Measurements from ENCODE around the gene PFKFB2.

DNA sequence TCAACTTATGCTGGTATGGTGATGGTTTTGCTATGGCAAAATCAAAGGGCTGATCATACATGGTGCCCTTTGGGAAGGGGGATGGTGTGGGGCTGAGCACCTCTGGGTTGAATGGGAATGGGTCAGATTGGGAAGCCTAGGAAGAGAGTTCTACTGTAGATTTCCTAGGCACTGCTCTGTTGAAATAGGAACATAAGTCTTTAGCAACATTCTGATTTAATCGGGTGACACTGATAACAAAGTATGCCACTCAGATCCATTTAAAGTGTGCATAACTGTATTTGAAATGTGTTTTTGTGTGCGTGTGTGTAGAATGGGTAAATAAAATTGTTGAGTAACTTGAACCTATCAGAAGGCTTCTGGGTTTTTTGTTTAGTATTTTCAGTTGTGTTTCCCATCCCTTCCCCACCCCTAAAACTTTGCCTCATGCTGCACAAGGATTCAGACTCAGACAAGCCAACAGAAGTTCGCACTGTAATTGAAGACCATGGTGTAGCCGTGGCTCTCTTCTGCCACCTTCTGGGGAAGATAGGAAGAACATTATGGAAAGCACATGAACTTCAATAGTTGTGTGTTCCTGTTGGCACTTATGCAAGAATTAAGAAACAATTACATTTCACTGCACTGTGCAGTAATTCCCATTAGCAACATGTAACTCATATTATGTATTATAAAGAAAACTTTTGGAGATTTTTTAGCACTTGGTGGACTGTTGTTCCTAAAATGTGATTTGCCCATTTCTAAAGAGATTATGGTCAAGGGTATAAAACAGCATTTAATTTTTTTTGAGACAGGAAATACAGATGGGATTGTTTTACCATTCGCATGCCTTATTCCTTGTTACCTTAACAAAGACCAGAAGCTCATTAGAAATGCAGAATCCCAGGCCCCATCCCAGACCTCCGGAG, 24.6 kb downstream of the PFKFB2 start:
- TF ChIP-seq RAD21 (conservative IDR thresholded peaks at IDR 0.05) = peak; percentile 87
- TF ChIP-seq, protein P1, sequence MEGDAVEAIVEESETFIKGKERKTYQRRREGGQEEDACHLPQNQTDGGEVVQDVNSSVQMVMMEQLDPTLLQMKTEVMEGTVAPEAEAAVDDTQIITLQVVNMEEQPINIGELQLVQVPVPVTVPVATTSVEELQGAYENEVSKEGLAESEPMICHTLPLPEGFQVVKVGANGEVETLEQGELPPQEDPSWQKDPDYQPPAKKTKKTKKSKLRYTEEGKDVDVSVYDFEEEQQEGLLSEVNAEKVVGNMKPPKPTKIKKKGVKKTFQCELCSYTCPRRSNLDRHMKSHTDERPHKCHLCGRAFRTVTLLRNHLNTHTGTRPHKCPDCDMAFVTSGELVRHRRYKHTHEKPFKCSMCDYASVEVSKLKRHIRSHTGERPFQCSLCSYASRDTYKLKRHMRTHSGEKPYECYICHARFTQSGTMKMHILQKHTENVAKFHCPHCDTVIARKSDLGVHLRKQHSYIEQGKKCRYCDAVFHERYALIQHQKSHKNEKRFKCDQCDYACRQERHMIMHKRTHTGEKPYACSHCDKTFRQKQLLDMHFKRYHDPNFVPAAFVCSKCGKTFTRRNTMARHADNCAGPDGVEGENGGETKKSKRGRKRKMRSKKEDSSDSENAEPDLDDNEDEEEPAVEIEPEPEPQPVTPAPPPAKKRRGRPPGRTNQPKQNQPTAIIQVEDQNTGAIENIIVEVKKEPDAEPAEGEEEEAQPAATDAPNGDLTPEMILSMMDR (IDR thresholded peaks at IDR 0.05; ENCODE audit: poor library complexity, severe bottlenecking) = peak; percentile 88
- TF ChIP-seq, protein P2, sequence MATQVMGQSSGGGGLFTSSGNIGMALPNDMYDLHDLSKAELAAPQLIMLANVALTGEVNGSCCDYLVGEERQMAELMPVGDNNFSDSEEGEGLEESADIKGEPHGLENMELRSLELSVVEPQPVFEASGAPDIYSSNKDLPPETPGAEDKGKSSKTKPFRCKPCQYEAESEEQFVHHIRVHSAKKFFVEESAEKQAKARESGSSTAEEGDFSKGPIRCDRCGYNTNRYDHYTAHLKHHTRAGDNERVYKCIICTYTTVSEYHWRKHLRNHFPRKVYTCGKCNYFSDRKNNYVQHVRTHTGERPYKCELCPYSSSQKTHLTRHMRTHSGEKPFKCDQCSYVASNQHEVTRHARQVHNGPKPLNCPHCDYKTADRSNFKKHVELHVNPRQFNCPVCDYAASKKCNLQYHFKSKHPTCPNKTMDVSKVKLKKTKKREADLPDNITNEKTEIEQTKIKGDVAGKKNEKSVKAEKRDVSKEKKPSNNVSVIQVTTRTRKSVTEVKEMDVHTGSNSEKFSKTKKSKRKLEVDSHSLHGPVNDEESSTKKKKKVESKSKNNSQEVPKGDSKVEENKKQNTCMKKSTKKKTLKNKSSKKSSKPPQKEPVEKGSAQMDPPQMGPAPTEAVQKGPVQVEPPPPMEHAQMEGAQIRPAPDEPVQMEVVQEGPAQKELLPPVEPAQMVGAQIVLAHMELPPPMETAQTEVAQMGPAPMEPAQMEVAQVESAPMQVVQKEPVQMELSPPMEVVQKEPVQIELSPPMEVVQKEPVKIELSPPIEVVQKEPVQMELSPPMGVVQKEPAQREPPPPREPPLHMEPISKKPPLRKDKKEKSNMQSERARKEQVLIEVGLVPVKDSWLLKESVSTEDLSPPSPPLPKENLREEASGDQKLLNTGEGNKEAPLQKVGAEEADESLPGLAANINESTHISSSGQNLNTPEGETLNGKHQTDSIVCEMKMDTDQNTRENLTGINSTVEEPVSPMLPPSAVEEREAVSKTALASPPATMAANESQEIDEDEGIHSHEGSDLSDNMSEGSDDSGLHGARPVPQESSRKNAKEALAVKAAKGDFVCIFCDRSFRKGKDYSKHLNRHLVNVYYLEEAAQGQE (IDR thresholded peaks at IDR 0.05; ENCODE audit: borderline replicate concordance) = no peak
- TF ChIP-seq EZH2 (IDR thresholded peaks at IDR 0.05; ENCODE audit: borderline replicate concordance, insufficient read depth, low read length, poor library complexity, severe bottlenecking) = no peak
- no peak for TF ChIP-seq POLR2AphosphoS5 (IDR thresholded peaks at IDR 0.05)
- TF ChIP-seq TAF1 (IDR thresholded peaks at IDR 0.05; ENCODE audit: low read depth) = no peak
- no peak for TF ChIP-seq MXI1 (conservative IDR thresholded peaks at IDR 0.05; ENCODE audit: poor library complexity, severe bottlenecking)
